IPS-15b (cell line): ENCODE measurements around the gene NDUFAF2.
A peak's percentile ranks its signal among the peaks of the same experiment; 100 is the strongest.

ENCODE experiments used
- H3K27me3 ChIP-seq: one replicate; pipeline ENCODE4 v1.6.1; 2013; ENCODE audit warnings: low read length; ENCODE audit not compliant: control insufficient read depth, insufficient read depth
- H3K36me3 ChIP-seq: one replicate; pipeline ENCODE4 v1.6.1; 2013; ENCODE audit warnings: low read length; ENCODE audit not compliant: control insufficient read depth, insufficient read depth
- H3K4me1 ChIP-seq: one replicate; pipeline ENCODE4 v1.6.1; 2013; ENCODE audit warnings: mild to moderate bottlenecking, low read length; ENCODE audit not compliant: control insufficient read depth, insufficient read depth
- H3K4me3 ChIP-seq: one replicate; pipeline ENCODE4 v1.5.1; 2013; ENCODE audit warnings: low read depth, low read length
- H3K9ac ChIP-seq: one replicate; pipeline ENCODE4 v1.6.1; 2013; ENCODE audit warnings: low read depth, mild to moderate bottlenecking, low read length
- H3K9me3 ChIP-seq: one replicate; pipeline ENCODE4 v1.6.1; 2013; ENCODE audit warnings: mild to moderate bottlenecking, low read length; ENCODE audit not compliant: control insufficient read depth, insufficient read depth

NDUFAF2 gene

GRCh38 chr5:61137835-61138234 is 192.8 kb downstream of the NDUFAF2 start:
- no peaks in the 10 kb centered on the region for H3K36me3 ChIP-seq
- H3K27me3 ChIP-seq, result no peaks in the 10 kb centered on the region
- H3K9ac ChIP-seq, result no peak overlapping the region
- H3K4me3 ChIP-seq, result no peak overlapping the region
- H3K9me3 ChIP-seq, result no peaks in the 10 kb centered on the region
- H3K4me1 ChIP-seq, result no peaks in the 10 kb centered on the region

DNA sequence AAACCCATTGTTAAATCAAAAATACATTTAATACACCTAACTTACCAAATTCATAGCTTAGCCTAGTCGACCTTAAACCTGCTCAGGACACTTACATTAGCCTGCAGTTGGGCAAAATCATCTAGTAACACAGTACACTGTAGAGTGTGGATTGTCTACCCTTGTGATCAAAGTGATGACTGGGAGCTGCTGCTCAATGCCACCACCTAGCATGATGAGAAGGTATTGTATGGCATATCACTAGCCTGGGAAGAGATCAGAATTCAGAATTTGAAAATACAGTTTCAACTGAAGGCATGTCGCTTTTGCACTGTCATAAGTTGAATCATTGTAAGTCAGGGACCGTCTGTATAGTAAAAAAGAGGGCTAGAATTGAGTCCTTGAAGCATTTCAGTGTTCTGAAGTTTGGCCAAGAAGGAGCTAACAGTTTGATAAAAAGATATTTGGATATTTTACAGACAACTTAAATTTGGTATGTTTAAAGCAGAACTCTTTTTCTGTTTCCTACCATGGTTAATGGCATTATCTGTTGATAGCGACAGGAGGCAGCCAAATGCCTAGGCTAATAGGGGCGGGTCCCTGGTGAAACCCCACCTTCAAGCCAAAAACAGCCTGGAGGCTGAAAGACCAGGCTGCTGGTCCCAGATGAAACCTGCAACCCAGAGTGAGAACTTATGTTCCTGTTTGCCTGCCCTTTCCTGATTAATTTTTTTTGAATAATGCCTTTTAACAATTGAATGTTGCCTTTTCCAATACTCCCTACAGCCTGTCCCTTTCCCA is 194.3 kb downstream of the NDUFAF2 start:
- Histone ChIP-seq H3K4me3 (no peak overlapping the region), H3K4me1 (no peaks in the 10 kb centered on the region), H3K27me3 (no peaks in the 10 kb centered on the region), H3K9me3 (no peaks in the 10 kb centered on the region), H3K9ac (no peak overlapping the region), H3K36me3 (no peaks in the 10 kb centered on the region)

DNA sequence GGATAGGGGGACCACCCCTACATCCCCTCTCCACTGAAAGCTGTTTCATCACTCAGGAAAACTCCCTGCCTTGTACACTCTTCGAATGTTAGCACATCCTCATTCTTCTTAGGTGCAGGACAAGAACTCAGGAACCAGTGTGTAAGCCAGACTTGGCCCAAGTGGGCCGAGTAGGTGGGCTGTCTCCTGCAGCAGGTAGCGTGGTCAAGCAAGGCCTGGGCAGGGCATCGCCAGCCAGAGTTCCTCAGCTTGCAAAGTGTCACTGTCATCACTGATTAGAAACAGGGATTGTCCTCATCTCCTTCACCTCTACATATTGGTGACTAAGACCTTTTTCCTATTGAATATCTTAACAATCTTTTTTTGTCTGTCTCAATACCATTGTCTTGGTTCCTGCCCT is 194.9 kb downstream of the NDUFAF2 start:
- Histone ChIP-seq H3K36me3 (no peaks in the 10 kb centered on the region), H3K27me3 (no peaks in the 10 kb centered on the region), H3K9ac (no peak overlapping the region), H3K4me1 (no peaks in the 10 kb centered on the region), H3K9me3 (no peaks in the 10 kb centered on the region), H3K4me3 (no peak overlapping the region)

GRCh38 chr5:61141801-61142200 is 196.8 kb downstream of the NDUFAF2 start:
- H3K4me3 ChIP-seq, result no peak overlapping the region
- H3K4me1 ChIP-seq, result no peaks in the 10 kb centered on the region
- no peaks in the 10 kb centered on the region for H3K9me3 ChIP-seq
- H3K9ac ChIP-seq, result no peak overlapping the region
- no peaks in the 10 kb centered on the region for H3K27me3 ChIP-seq
- no peaks in the 10 kb centered on the region for H3K36me3 ChIP-seq

GRCh38 chr5:61142391-61142790 is 197.4 kb downstream of the NDUFAF2 start:
- H3K4me1 ChIP-seq, result no peaks in the 10 kb centered on the region
- no peaks in the 10 kb centered on the region for H3K36me3 ChIP-seq
- H3K4me3 ChIP-seq, result no peak overlapping the region
- H3K9ac ChIP-seq, result no peak overlapping the region
- no peaks in the 10 kb centered on the region for H3K9me3 ChIP-seq
- H3K27me3 ChIP-seq, result no peaks in the 10 kb centered on the region

- H3K27me3 ChIP-seq, result no peaks in the 10 kb centered on the region
- no peaks in the 10 kb centered on the region for H3K4me1 ChIP-seq
- no peak overlapping the region for H3K4me3 ChIP-seq
- no peaks in the 10 kb centered on the region for H3K36me3 ChIP-seq
- H3K9me3 ChIP-seq, result no peaks in the 10 kb centered on the region
- H3K9ac ChIP-seq, result no peak overlapping the region
These were observed 197.8 kb downstream of the NDUFAF2 start for GRCh38 chr5:61142811-61143210.

- no peaks in the 10 kb centered on the region for H3K27me3 ChIP-seq
- no peak overlapping the region for H3K9ac ChIP-seq
These were observed 203.5 kb downstream of the NDUFAF2 start for GRCh38 chr5:61148515-61148914.

GRCh38 chr5:61151893-61152292 is 206.9 kb downstream of the NDUFAF2 start:
- H3K4me3 ChIP-seq, result no peak overlapping the region
- H3K9me3 ChIP-seq, result no peaks in the 10 kb centered on the region
- no peak overlapping the region for H3K9ac ChIP-seq
- H3K27me3 ChIP-seq, result no peaks in the 10 kb centered on the region
- H3K36me3 ChIP-seq, result no peaks in the 10 kb centered on the region
- no peaks in the 10 kb centered on the region for H3K4me1 ChIP-seq

More at GRCh38 chr5:61148515-61148914, 203.5 kb downstream of the NDUFAF2 start:
- Histone ChIP-seq H3K4me3 (no peak overlapping the region), H3K9me3 (no peaks in the 10 kb centered on the region), H3K4me1 (no peaks in the 10 kb centered on the region), H3K36me3 (no peaks in the 10 kb centered on the region)

DNA sequence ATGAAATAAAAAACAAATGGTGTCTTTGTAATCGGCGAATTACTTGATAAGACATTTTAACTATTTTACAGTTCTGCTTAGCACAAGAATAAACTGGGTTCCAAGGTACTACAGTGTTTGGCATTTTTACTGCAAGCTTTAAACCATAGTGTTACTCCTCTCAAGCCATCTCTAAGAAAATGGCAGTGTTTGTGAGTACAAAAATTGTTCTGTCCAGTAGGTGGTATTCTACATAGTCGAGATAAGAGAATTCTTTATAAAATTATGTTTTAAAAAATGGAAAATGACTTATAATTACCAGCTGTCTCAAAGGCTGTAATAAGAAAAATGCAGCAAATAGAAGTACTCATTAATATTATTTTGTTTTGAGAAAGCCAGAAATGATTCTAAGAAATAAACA is 214.1 kb downstream of the NDUFAF2 start:
- Histone ChIP-seq H3K4me1 (peaks cover 9% of the 10 kb centered on the region), H3K9ac (no peak overlapping the region), H3K36me3 (peaks cover 8% of the 10 kb centered on the region), H3K9me3 (no peaks in the 10 kb centered on the region), H3K4me3 (no peak overlapping the region), H3K27me3 (no peaks in the 10 kb centered on the region)

DNA sequence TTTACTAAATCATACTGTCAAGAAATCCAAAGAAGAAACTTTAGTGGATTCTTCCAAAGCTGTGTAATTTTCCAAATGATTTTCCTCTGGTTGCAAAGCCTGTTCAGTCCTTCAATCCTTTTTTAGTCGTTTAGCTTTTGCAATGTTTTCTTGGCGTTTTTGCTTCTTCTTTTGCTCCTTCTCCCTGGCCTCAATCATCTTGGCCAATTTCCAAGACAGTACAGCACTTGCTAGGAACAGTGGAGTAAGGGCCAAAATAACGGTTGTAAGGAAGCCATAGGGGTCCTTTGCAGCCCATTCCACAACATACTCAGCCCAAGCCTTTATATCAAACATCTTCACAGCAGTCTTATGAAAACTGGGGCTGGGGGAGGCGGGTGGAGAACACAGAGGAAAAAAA is 214.8 kb downstream of the NDUFAF2 start:
- peaks cover 8% of the 10 kb centered on the region for H3K36me3 ChIP-seq
- H3K9me3 ChIP-seq, result no peaks in the 10 kb centered on the region
- H3K4me1 ChIP-seq, result peaks cover 12% of the 10 kb centered on the region
- H3K27me3 ChIP-seq, result no peaks in the 10 kb centered on the region
- H3K9ac ChIP-seq, result no peak overlapping the region
- no peak overlapping the region for H3K4me3 ChIP-seq

DNA sequence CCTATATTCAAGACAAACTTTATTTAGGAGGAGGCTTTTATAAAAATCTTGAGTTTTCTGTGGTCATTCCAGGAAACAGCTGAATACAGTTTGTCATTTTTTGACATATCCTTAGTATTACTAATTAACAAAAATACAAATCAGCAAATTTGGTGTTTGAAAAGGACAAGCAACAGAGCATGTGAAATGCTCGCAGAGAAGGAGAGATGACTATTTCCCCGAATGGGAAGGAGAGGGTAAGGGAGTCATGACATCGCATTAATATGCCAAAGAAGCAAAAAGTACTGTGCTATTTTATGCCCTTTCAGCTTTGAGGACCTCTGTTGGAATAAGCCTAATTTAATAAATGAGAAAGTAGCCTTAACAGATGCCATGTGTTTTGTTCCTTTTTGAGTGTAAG is 215.5 kb downstream of the NDUFAF2 start:
- H3K9ac ChIP-seq, result no peak overlapping the region
- peaks cover 8% of the 10 kb centered on the region for H3K36me3 ChIP-seq
- H3K4me3 ChIP-seq, result no peak overlapping the region
- peaks cover 13% of the 10 kb centered on the region for H3K4me1 ChIP-seq
- H3K27me3 ChIP-seq, result no peaks in the 10 kb centered on the region
- H3K9me3 ChIP-seq, result no peaks in the 10 kb centered on the region

GRCh38 chr5:61162010-61162831 is 217.2 kb downstream of the NDUFAF2 start, which contains the start of gene SMIM15:
SMIM15 (minus strand) TSS chr5:61162468; CDS start chr5:61160171, 2,297 bp downstream.
- H3K36me3 ChIP-seq, result peaks cover 8% of the 10 kb centered on the region
- H3K9ac ChIP-seq, result peak within 1 kb of the TSS; percentile 98
- no peaks in the 10 kb centered on the region for H3K9me3 ChIP-seq
- no peaks in the 10 kb centered on the region for H3K27me3 ChIP-seq
- peak within 1 kb of the TSS; percentile 86 for H3K4me3 ChIP-seq
- peaks cover 14% of the 10 kb centered on the region for H3K4me1 ChIP-seq
